Heart left ventricle (tissue), 13 donors: Measurements from ENCODE around the gene FYN.

Experiments used
- POLR2A ChIP-seq, 2 donors: fragments of 450-650 bp; IDR thresholded peaks; one replicate each; pipeline ENCODE4 v1.6.1; 2017; ENCODE audit warnings: antibody characterized with exemption in 2 of 2, mild to moderate bottlenecking in 2 of 2, moderate library complexity in 2 of 2
- TF ChIP-seq, protein P1 (sequence below), 12 donors: fragments of 200-600 bp; sonication (generic) in 4 of 12; IDR thresholded peaks; one replicate each; pipeline versions ENCODE4 v1.5.0 to v1.8.0; 2018 to 2022; ENCODE audit warnings: antibody characterized with exemption in 12 of 12, mild to moderate bottlenecking in 5 of 12
- donor health status: ischemic (EF 13 %, LVEDD 7.1; RV severe dilation, severe dysfunction).
- donor health status: DM: no; HTN: yes; CAD: no.
- donor health status: DM: no; HTN: no; CAD: no.
- donor health status: ischemic (EF 25% LVEDD 6.9; RV normal size, moderate dysfunction).
- donor health status: ischemic (EF 25% LVEDD 5.7; RV mildly dilated, moderate dysfunction).
- donor health status: ischemic (EF 35%, LVEDD 5.7; RV mildly dilated, moderate dysfunction).
- donor health status: nonischemic (EF 11% LVEDD 7.7; RV severe dilation, severe dysfunction).
- donor health status: DM: yes; HTN: yes; CAD: no.
- donor health status: PGD.
- donor health status: ischemic (EF 29% LVEDD 5.4; RV normal size, mild dysfunction).
- donor health status: nonischemic (EF 23%, LVEDD 6.1; RV moderate dilation, normal function).

DNA sequence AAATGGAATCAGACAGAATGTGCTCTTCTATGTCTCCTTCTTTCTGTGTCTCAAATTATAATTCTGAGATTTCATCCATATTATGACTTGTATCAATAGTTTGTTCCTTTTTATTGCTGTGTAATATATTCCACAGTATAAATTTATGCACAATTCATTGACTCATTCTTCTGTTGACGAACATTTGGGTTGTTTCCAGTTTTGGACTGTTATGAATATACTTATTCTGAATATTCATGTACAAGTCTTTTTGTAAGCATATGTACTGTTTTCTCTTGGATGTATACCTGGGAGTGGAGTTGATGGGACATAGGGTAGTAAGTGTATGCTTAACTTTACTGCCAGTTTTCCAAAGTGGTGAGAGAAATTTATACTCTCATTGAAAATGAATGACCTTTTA lies 239.4 kb downstream of the FYN start:
- TF ChIP-seq, protein P1, sequence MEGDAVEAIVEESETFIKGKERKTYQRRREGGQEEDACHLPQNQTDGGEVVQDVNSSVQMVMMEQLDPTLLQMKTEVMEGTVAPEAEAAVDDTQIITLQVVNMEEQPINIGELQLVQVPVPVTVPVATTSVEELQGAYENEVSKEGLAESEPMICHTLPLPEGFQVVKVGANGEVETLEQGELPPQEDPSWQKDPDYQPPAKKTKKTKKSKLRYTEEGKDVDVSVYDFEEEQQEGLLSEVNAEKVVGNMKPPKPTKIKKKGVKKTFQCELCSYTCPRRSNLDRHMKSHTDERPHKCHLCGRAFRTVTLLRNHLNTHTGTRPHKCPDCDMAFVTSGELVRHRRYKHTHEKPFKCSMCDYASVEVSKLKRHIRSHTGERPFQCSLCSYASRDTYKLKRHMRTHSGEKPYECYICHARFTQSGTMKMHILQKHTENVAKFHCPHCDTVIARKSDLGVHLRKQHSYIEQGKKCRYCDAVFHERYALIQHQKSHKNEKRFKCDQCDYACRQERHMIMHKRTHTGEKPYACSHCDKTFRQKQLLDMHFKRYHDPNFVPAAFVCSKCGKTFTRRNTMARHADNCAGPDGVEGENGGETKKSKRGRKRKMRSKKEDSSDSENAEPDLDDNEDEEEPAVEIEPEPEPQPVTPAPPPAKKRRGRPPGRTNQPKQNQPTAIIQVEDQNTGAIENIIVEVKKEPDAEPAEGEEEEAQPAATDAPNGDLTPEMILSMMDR (IDR thresholded peaks at IDR 0.05), result no peak
- no peak for TF ChIP-seq POLR2A (IDR thresholded peaks at IDR 0.05)
